Measurements from ENCODE around the gene NKIRAS2.

The NKIRAS2 gene

GRCh38 chr17:42051013-42051400, 31.1 kb downstream of the NKIRAS2 start:
- TF ChIP-seq ZNF8 (CRISPR knock-in tag; IDR thresholded peaks at IDR 0.05) (no peak), CREB5 (CRISPR knock-in tag; IDR thresholded peaks at IDR 0.05; ENCODE audit: low read depth) (no peak), ZNF565 (CRISPR knock-in tag; conservative IDR thresholded peaks at IDR 0.05; ENCODE audit: low read depth) (no peak), ZFP30 (CRISPR knock-in tag; IDR thresholded peaks at IDR 0.05) (no peak), CSRNP3 (CRISPR knock-in tag; IDR thresholded peaks at IDR 0.05) (no peak), RARB (CRISPR knock-in tag; IDR thresholded peaks at IDR 0.05) (no peak), ZFP3 (CRISPR knock-in tag; IDR thresholded peaks at IDR 0.05) (no peak), ARNTL (CRISPR knock-in tag; IDR thresholded peaks at IDR 0.05; ENCODE audit: borderline replicate concordance, low read depth) (no peak), OSR1 (CRISPR knock-in tag; IDR thresholded peaks at IDR 0.05) (no peak), SNAI2 (CRISPR knock-in tag; IDR thresholded peaks at IDR 0.05) (no peak), ZNF70 (CRISPR knock-in tag; IDR thresholded peaks at IDR 0.05) (no peak), TOX (CRISPR knock-in tag; IDR thresholded peaks at IDR 0.05; ENCODE audit: borderline replicate concordance) (no peak), ESRRG (CRISPR knock-in tag; IDR thresholded peaks at IDR 0.05) (no peak)
- TF ChIP-seq, protein P1, sequence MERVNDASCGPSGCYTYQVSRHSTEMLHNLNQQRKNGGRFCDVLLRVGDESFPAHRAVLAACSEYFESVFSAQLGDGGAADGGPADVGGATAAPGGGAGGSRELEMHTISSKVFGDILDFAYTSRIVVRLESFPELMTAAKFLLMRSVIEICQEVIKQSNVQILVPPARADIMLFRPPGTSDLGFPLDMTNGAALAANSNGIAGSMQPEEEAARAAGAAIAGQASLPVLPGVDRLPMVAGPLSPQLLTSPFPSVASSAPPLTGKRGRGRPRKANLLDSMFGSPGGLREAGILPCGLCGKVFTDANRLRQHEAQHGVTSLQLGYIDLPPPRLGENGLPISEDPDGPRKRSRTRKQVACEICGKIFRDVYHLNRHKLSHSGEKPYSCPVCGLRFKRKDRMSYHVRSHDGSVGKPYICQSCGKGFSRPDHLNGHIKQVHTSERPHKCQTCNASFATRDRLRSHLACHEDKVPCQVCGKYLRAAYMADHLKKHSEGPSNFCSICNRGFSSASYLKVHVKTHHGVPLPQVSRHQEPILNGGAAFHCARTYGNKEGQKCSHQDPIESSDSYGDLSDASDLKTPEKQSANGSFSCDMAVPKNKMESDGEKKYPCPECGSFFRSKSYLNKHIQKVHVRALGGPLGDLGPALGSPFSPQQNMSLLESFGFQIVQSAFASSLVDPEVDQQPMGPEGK (CRISPR knock-in tag; IDR thresholded peaks at IDR 0.05; ENCODE audit: borderline replicate concordance), result no peak
- TF ChIP-seq, protein P2, sequence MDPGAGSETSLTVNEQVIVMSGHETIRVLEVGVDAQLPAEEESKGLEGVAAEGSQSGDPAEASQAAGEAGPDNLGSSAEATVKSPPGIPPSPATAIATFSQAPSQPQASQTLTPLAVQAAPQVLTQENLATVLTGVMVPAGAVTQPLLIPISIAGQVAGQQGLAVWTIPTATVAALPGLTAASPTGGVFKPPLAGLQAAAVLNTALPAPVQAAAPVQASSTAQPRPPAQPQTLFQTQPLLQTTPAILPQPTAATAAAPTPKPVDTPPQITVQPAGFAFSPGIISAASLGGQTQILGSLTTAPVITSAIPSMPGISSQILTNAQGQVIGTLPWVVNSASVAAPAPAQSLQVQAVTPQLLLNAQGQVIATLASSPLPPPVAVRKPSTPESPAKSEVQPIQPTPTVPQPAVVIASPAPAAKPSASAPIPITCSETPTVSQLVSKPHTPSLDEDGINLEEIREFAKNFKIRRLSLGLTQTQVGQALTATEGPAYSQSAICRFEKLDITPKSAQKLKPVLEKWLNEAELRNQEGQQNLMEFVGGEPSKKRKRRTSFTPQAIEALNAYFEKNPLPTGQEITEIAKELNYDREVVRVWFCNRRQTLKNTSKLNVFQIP (CRISPR knock-in tag; IDR thresholded peaks at IDR 0.05; ENCODE audit: borderline replicate concordance, low read depth), result no peak

GRCh38 chr17:42051645-42052044, 31.8 kb downstream of the NKIRAS2 start:
- TF ChIP-seq RARB (CRISPR knock-in tag; IDR thresholded peaks at IDR 0.05), result no peak
- TF ChIP-seq ZNF565 (CRISPR knock-in tag; conservative IDR thresholded peaks at IDR 0.05; ENCODE audit: low read depth), result no peak
- TF ChIP-seq ZFP30 (CRISPR knock-in tag; IDR thresholded peaks at IDR 0.05), result no peak
- no peak for TF ChIP-seq CSDC2 (CRISPR knock-in tag; IDR thresholded peaks at IDR 0.05)
- no peak for TF ChIP-seq OSR1 (CRISPR knock-in tag; IDR thresholded peaks at IDR 0.05)
- no peak for TF ChIP-seq ISL1 (CRISPR knock-in tag; IDR thresholded peaks at IDR 0.05)
- TF ChIP-seq ESRRG (CRISPR knock-in tag; IDR thresholded peaks at IDR 0.05), result no peak
- TF ChIP-seq, protein P1 (CRISPR knock-in tag; IDR thresholded peaks at IDR 0.05; ENCODE audit: borderline replicate concordance), result no peak
- TF ChIP-seq, protein P3, sequence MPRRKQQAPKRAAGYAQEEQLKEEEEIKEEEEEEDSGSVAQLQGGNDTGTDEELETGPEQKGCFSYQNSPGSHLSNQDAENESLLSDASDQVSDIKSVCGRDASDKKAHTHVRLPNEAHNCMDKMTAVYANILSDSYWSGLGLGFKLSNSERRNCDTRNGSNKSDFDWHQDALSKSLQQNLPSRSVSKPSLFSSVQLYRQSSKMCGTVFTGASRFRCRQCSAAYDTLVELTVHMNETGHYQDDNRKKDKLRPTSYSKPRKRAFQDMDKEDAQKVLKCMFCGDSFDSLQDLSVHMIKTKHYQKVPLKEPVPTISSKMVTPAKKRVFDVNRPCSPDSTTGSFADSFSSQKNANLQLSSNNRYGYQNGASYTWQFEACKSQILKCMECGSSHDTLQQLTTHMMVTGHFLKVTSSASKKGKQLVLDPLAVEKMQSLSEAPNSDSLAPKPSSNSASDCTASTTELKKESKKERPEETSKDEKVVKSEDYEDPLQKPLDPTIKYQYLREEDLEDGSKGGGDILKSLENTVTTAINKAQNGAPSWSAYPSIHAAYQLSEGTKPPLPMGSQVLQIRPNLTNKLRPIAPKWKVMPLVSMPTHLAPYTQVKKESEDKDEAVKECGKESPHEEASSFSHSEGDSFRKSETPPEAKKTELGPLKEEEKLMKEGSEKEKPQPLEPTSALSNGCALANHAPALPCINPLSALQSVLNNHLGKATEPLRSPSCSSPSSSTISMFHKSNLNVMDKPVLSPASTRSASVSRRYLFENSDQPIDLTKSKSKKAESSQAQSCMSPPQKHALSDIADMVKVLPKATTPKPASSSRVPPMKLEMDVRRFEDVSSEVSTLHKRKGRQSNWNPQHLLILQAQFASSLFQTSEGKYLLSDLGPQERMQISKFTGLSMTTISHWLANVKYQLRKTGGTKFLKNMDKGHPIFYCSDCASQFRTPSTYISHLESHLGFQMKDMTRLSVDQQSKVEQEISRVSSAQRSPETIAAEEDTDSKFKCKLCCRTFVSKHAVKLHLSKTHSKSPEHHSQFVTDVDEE (CRISPR knock-in tag; IDR thresholded peaks at IDR 0.05), result no peak
- no peak for TF ChIP-seq ZNF70 (CRISPR knock-in tag; IDR thresholded peaks at IDR 0.05)
- no peak for TF ChIP-seq SNAI2 (CRISPR knock-in tag; IDR thresholded peaks at IDR 0.05)
- TF ChIP-seq ZNF8 (CRISPR knock-in tag; IDR thresholded peaks at IDR 0.05), result no peak
- TF ChIP-seq ARNTL (CRISPR knock-in tag; IDR thresholded peaks at IDR 0.05; ENCODE audit: borderline replicate concordance, low read depth), result no peak
- no peak for ATAC-seq

More at GRCh38 chr17:42051013-42051400, 31.1 kb downstream of the NKIRAS2 start:
- ATAC-seq, result no peak
